ENCODE data around the gene ZNF423.

GRCh38 chr16:49859125-49859811 is 3.4 kb upstream of the ZNF423 start:
- TF ChIP-seq HDGF (IDR thresholded peaks at IDR 0.05; ENCODE audit: borderline replicate concordance): no peak
- TF ChIP-seq FOXM1 (IDR thresholded peaks at IDR 0.05; ENCODE audit: borderline replicate concordance): no peak
- TF ChIP-seq, protein P1, sequence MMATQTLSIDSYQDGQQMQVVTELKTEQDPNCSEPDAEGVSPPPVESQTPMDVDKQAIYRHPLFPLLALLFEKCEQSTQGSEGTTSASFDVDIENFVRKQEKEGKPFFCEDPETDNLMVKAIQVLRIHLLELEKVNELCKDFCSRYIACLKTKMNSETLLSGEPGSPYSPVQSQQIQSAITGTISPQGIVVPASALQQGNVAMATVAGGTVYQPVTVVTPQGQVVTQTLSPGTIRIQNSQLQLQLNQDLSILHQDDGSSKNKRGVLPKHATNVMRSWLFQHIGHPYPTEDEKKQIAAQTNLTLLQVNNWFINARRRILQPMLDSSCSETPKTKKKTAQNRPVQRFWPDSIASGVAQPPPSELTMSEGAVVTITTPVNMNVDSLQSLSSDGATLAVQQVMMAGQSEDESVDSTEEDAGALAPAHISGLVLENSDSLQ (IDR thresholded peaks at IDR 0.05): no peak
- no peak for TF ChIP-seq ARNT (IDR thresholded peaks at IDR 0.05)
- no peak for TF ChIP-seq CTBP1 (IDR thresholded peaks at IDR 0.05; ENCODE audit: borderline replicate concordance)
- TF ChIP-seq TARDBP (IDR thresholded peaks at IDR 0.05): no peak
- no peak for TF ChIP-seq SP1 (IDR thresholded peaks at IDR 0.05)
